ENCODE data around the gene THADA.

THADA gene

DNA sequence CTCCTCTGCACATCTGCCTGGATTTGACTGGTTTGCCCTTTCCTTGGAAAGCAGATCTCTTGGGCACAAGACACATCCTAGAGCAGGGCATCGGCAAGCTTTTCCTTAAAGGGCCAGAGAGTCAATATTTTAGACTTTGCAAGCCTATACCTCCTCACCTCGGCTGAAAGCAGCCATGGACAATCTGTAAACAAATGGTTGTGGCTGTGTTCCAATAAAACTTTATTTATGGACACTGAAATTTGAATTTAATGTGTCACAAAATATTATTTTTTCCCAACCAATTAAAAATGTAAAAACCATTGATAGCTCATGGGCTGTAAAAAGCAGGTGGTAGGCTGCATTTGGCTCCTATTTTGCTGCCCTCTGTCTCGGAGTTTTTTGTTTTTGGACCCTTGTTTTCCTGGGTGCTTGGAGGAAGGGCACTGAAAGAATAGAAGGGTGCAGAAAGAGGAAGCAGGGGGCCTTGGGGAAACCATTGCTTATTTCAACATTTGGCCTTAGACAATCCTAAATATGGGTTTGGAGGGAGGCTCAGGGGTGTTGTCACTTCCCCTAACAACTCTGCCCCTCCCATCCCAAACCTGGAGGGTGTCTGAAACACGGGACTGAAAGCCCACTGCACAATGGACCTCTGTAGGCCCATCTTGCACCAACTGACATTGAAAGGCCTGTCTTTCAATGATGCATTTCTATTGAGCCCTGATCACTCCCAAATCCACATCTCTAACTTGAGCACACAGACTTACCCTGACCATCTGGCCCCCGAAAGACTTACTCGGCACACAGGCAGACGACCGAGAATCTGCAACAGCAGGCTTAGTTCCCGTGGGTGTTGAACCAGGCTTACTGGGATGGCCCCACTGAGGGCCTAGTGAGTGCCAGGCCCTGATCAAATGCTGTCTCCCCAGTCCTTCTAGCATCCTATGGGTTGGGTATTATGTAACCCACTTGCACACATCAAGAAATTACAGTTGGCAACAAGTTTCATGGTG, 362.3 kb downstream of the THADA start:
- Histone ChIP-seq H3K27ac (ENCODE audit: low read depth in 2 of 2, low read length in 2 of 2) (no peak overlapping the region), H3K9me3 (ENCODE audit: control insufficient read depth in 2 of 2, low read length in 2 of 2) (no peaks in the 10 kb centered on the region), H3K36me3 (ENCODE audit: control insufficient read depth in 2 of 2, insufficient read depth in 2 of 2, low read length in 2 of 2) (peaks cover 0 to 6% of the 10 kb centered on the region in 2 donors), H3K27me3 (ENCODE audit: control insufficient read depth in 2 of 2, insufficient read depth in 2 of 2, low read length in 2 of 2) (no peaks in the 10 kb centered on the region), H3K4me1 (ENCODE audit: control insufficient read depth in 2 of 2, insufficient read depth in 2 of 2, low read length in 2 of 2) (peaks cover 9 to 20% of the 10 kb centered on the region in 2 donors), H3K4me3 (ENCODE audit: low read length in 2 of 2) (no peak overlapping the region), H3K9ac (ENCODE audit: low read depth in 1 of 2, low read length in 2 of 2) (no peak overlapping the region)

DNA sequence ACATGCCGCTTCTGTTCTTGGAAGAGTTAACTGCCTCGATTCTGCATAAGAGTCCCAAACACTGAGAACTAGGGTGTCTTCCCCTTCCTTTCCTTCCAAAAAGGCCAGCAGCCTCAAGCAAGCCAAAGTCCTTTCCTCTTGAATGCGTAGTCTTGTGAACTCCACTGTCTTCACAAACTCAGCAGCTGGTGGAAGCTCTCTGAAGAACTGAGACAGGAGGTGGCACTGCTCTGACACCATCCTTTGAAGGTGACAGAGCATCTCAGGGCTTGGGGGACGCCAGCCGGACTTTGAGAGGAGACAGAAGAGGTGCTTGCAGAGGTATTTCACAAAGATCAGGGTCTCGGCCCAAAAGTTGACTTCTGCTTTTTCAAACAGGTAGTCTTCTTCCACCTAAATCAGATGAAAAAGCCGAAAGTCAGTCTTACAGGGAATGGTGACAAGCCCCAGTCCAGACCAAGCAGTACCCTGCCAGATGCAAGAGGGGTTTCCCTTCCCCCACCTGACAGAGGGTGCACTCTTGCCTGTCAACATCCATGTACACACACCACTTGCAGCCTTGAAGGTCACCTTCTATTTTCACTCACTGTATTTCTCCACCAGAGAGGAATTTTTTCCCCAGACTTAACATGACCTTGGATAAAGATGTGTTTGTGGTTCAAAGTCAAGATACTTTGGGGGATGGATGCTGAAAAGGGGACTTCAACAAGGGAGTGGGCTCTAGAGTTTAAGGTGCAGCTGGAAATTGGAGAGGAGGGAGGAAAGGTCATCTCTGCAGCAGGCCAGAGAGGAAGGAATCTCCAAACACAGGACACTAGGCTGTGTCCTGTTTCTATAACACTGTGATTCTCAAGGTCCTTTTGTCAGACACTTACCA, 364.6 kb downstream of the THADA start:
- no peak overlapping the region for H3K27ac ChIP-seq (ENCODE audit: low read depth in 2 of 2, low read length in 2 of 2)
- H3K4me3 ChIP-seq (ENCODE audit: low read length in 2 of 2), result no peak overlapping the region
- peaks cover 0 to 6% of the 10 kb centered on the region in 2 donors for H3K36me3 ChIP-seq (ENCODE audit: control insufficient read depth in 2 of 2, insufficient read depth in 2 of 2, low read length in 2 of 2)
- H3K4me1 ChIP-seq (ENCODE audit: control insufficient read depth in 2 of 2, insufficient read depth in 2 of 2, low read length in 2 of 2), result peaks cover 17 to 29% of the 10 kb centered on the region in 2 donors
- H3K9me3 ChIP-seq (ENCODE audit: control insufficient read depth in 2 of 2, low read length in 2 of 2), result no peaks in the 10 kb centered on the region
- no peak overlapping the region for H3K9ac ChIP-seq (ENCODE audit: low read depth in 1 of 2, low read length in 2 of 2)
- no peaks in the 10 kb centered on the region for H3K27me3 ChIP-seq (ENCODE audit: control insufficient read depth in 2 of 2, insufficient read depth in 2 of 2, low read length in 2 of 2)

DNA sequence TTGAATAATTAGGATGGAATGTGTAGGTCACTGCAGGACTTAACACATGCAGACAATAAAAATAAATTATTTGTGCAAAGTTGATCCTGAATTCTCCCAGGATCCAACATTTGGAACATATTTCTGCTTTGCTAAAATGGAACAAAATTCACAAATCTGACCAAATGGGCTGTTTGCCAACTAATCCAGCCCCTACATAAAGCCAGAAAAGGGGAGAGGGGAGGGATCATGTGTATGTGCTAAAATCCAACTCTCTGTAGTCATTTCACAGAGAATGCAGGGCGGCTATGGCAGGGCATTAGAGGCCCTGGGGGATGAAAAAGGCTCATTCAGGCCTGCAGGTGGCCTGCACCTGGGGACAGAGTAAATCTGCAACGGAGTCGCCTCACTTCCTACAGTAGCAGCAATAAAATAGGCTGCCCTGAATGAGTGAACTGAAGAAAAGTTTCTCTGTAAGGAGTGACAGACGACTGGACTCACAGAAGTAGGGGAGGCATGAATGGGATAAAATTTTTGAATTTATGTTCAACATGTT, 365.4 kb downstream of the THADA start:
- H3K36me3 ChIP-seq (ENCODE audit: control insufficient read depth in 2 of 2, insufficient read depth in 2 of 2, low read length in 2 of 2), result peaks cover 0 to 11% of the 10 kb centered on the region in 2 donors
- H3K9ac ChIP-seq (ENCODE audit: low read depth in 1 of 2, low read length in 2 of 2), result peak overlapping the region in 1 of 2 donors; percentile 7
- H3K27ac ChIP-seq (ENCODE audit: low read depth in 2 of 2, low read length in 2 of 2), result no peak overlapping the region
- H3K27me3 ChIP-seq (ENCODE audit: control insufficient read depth in 2 of 2, insufficient read depth in 2 of 2, low read length in 2 of 2), result no peaks in the 10 kb centered on the region
- H3K4me3 ChIP-seq (ENCODE audit: low read length in 2 of 2), result no peak overlapping the region
- H3K4me1 ChIP-seq (ENCODE audit: control insufficient read depth in 2 of 2, insufficient read depth in 2 of 2, low read length in 2 of 2), result peaks cover 17 to 29% of the 10 kb centered on the region in 2 donors
- no peaks in the 10 kb centered on the region for H3K9me3 ChIP-seq (ENCODE audit: control insufficient read depth in 2 of 2, low read length in 2 of 2)

DNA sequence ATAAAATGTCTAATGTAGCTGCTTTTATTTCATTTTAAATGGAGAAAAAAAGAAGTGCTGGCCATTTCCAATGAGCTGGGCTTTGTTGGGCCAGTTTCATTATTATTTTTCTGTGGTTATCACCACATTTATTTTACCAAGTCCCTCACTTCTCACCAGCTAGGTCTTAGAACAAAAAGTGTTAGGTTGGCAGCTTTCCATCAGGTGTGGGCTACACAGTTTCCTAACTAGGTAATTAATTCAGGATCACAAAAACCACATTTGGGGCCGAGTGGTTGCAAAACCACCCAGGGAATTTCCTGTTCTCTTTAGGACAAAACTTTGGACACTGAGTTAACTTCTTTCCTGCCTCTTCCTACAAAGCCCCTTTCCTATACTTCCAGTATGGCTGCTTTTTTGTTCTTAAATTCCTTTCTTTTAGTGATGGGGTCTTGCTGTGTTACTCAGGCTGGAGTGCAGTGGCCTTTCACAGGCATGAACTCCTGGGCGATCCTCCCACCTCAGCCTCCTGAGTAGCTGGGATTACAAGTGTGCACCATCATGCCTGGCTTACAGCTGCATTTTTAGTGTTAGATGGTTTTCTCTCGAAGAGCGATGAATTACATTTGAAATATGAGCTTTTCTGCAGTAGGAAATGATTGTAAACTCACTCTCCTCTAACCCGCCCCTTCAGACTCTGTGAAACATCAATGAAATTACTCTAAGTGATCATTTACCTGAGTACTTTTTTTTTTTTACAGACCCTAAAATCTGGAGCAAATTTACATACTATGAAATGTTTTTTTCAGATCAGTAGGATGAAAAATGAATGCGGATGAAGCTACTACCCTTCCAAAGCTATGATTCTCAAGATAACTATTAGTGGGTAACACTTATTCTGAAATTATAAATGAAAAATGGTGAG, 366.8 kb downstream of the THADA start:
- Histone ChIP-seq H3K9me3 (ENCODE audit: control insufficient read depth in 2 of 2, low read length in 2 of 2) (no peaks in the 10 kb centered on the region), H3K27ac (ENCODE audit: low read depth in 2 of 2, low read length in 2 of 2) (peak overlapping the region; percentile 99 to 100), H3K36me3 (ENCODE audit: control insufficient read depth in 2 of 2, insufficient read depth in 2 of 2, low read length in 2 of 2) (peaks cover 5 to 25% of the 10 kb centered on the region in 2 donors), H3K9ac (ENCODE audit: low read depth in 1 of 2, low read length in 2 of 2) (peak overlapping the region; percentile 94 to 96), H3K27me3 (ENCODE audit: control insufficient read depth in 2 of 2, insufficient read depth in 2 of 2, low read length in 2 of 2) (no peaks in the 10 kb centered on the region), H3K4me1 (ENCODE audit: control insufficient read depth in 2 of 2, insufficient read depth in 2 of 2, low read length in 2 of 2) (peaks cover 17 to 29% of the 10 kb centered on the region in 2 donors), H3K4me3 (ENCODE audit: low read length in 2 of 2) (peak overlapping the region in 1 of 2 donors; percentile 85)

DNA sequence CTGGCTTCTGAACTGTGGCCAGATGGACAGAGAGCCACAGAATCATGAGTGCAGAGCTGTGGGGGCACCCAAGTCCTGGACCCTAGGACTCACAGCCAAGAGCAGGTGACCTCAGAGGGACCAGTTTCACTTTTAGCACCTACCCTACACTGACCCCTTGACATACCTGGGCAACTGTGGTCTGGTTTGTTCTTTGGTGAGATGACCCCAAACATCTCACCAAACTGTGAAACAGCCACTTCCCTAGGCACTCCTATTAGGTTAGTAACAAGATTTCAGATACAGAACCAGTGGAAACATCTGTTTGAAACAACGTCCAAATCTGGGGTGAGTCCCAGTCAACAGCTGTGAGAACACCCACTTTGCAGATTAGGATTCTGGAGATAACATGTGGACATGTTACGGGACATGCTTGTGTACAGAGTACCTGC, 367.5 kb downstream of the THADA start:
- no peaks in the 10 kb centered on the region for H3K27me3 ChIP-seq (ENCODE audit: control insufficient read depth in 2 of 2, insufficient read depth in 2 of 2, low read length in 2 of 2)
- H3K36me3 ChIP-seq (ENCODE audit: control insufficient read depth in 2 of 2, insufficient read depth in 2 of 2, low read length in 2 of 2), result peaks cover 12 to 31% of the 10 kb centered on the region in 2 donors
- peak overlapping the region; percentile 99 to 100 for H3K27ac ChIP-seq (ENCODE audit: low read depth in 2 of 2, low read length in 2 of 2)
- peak overlapping the region; percentile 94 to 96 for H3K9ac ChIP-seq (ENCODE audit: low read depth in 1 of 2, low read length in 2 of 2)
- H3K4me3 ChIP-seq (ENCODE audit: low read length in 2 of 2), result peak overlapping the region; percentile 84 to 85
- H3K4me1 ChIP-seq (ENCODE audit: control insufficient read depth in 2 of 2, insufficient read depth in 2 of 2, low read length in 2 of 2), result peaks cover 17 to 29% of the 10 kb centered on the region in 2 donors
- H3K9me3 ChIP-seq (ENCODE audit: control insufficient read depth in 2 of 2, low read length in 2 of 2), result no peaks in the 10 kb centered on the region

DNA sequence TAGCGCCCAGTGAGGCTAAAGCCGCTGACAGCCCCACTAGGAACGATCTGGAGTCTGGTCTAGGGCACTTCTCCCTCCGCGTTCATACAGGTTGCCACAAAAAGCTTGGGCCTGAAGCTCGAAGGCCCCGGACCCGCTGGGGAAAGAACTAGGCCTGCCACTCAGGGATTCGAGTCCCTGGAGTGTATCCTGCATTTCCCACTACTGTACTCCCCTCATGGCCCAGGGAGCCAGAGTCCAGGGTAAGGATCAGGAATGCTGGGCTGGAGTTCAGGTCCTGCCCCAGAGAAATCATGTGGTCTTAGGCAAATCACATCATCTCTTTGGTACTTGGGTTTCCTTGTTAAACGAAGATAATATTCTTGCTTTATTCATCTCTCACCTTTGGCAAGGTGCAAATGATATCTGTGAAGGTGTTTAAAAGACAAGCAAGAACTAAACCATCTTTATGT, 368.0 kb downstream of the THADA start:
- H3K9ac ChIP-seq (ENCODE audit: low read depth in 1 of 2, low read length in 2 of 2), result peak overlapping the region; percentile 94 to 96
- H3K9me3 ChIP-seq (ENCODE audit: control insufficient read depth in 2 of 2, low read length in 2 of 2), result no peaks in the 10 kb centered on the region
- H3K27ac ChIP-seq (ENCODE audit: low read depth in 2 of 2, low read length in 2 of 2), result peak overlapping the region; percentile 99 to 100
- H3K36me3 ChIP-seq (ENCODE audit: control insufficient read depth in 2 of 2, insufficient read depth in 2 of 2, low read length in 2 of 2), result peaks cover 16 to 36% of the 10 kb centered on the region in 2 donors
- no peaks in the 10 kb centered on the region for H3K27me3 ChIP-seq (ENCODE audit: control insufficient read depth in 2 of 2, insufficient read depth in 2 of 2, low read length in 2 of 2)
- peaks cover 17 to 29% of the 10 kb centered on the region in 2 donors for H3K4me1 ChIP-seq (ENCODE audit: control insufficient read depth in 2 of 2, insufficient read depth in 2 of 2, low read length in 2 of 2)
- H3K4me3 ChIP-seq (ENCODE audit: low read length in 2 of 2), result peak overlapping the region; percentile 84 to 85

DNA sequence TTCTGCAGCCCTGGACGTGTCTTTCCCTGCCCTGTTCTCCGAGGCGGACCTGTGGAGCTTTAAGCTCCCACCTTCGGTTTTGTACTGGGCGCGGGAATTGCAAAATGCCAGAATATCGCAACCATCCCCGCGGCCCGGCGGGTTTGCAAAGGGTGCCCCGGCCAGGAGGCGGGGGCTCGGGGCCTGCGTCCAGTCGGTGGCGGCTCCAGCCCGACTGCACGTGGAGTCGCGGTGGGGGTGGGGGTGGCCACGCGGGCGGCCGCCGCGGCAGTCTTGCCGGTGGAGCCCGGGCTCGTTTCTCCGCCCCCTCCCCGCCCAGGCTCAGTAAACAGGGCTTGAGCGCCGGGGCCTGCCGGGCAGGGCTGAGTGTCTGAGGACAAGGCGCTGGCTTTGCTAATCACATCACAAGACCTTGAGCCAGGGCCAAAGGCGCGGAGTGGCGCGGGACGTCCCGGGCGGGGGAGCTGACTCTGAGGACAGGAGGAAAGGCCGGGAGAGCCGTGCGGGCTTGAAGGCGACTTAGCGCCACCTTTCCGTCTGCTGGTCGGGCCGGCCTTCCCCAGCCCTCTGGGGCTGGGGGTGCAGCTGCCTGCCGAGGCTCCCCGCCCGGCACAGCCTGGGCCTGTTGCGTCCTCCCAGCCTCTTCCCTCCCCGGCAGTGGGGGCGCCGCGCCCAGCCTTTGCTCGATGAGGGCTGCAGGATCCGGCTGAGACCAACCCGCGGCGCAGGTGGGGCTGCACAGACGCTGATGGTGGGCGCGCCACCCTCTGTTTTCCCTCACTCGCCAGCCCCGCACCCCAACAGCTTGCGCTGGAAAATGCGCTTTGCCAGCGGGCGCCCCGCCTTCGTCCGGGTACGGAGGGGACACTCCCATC, 368.6 kb downstream of the THADA start:
- Histone ChIP-seq H3K4me1 (ENCODE audit: control insufficient read depth in 2 of 2, insufficient read depth in 2 of 2, low read length in 2 of 2) (peaks cover 17 to 29% of the 10 kb centered on the region in 2 donors), H3K36me3 (ENCODE audit: control insufficient read depth in 2 of 2, insufficient read depth in 2 of 2, low read length in 2 of 2) (peaks cover 23 to 42% of the 10 kb centered on the region in 2 donors), H3K9ac (ENCODE audit: low read depth in 1 of 2, low read length in 2 of 2) (peak overlapping the region; percentile 94 to 96), H3K4me3 (ENCODE audit: low read length in 2 of 2) (peak overlapping the region; percentile 84 to 85), H3K27ac (ENCODE audit: low read depth in 2 of 2, low read length in 2 of 2) (peak overlapping the region; percentile 99 to 100), H3K9me3 (ENCODE audit: control insufficient read depth in 2 of 2, low read length in 2 of 2) (no peaks in the 10 kb centered on the region), H3K27me3 (ENCODE audit: control insufficient read depth in 2 of 2, insufficient read depth in 2 of 2, low read length in 2 of 2) (no peaks in the 10 kb centered on the region)

DNA sequence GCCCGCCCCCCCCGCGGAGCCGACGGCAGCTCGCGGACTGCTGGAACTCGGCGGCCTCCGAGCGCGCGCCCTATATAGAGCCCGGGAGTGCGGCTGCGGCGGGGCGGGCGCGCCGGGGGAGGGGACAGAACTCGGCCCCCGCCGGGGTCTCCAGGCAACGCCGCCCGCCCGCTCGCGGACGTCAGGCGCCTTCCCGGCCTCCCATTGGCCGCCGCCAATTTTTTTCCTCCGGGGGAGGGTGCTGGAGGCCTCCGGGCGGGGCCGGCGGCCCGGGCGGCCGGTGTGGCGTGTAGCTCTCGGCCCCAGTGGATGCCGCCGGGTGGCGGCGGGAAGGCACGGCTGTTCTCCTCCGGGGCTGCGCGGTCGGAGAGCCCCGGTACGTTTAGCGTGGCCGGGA, 369.3 kb downstream of the THADA start, which contains the start of gene ZFP36L2:
TSS of gene ZFP36L2 (minus strand) at position 49 of the 397 bp plus-strand sequence. CDS start 291 bp downstream, outside the sequence.
- H3K9ac ChIP-seq (ENCODE audit: low read depth in 1 of 2, low read length in 2 of 2), result peak within 1 kb of the TSS; percentile 95 to 99

More for the DNA sequence above, 369.3 kb downstream of the THADA start, which contains the start of gene ZFP36L2:
- Histone ChIP-seq H3K4me3 (ENCODE audit: low read length in 2 of 2) (peak within 1 kb of the TSS; percentile 95 to 99), H3K9me3 (ENCODE audit: control insufficient read depth in 2 of 2, low read length in 2 of 2) (no peaks in the 10 kb centered on the region), H3K27ac (ENCODE audit: low read depth in 2 of 2, low read length in 2 of 2) (peak within 1 kb of the TSS; percentile 99 to 100), H3K4me1 (ENCODE audit: control insufficient read depth in 2 of 2, insufficient read depth in 2 of 2, low read length in 2 of 2) (peaks cover 17 to 35% of the 10 kb centered on the region in 2 donors), H3K27me3 (ENCODE audit: control insufficient read depth in 2 of 2, insufficient read depth in 2 of 2, low read length in 2 of 2) (no peaks in the 10 kb centered on the region), H3K36me3 (ENCODE audit: control insufficient read depth in 2 of 2, insufficient read depth in 2 of 2, low read length in 2 of 2) (peaks cover 23 to 40% of the 10 kb centered on the region in 2 donors)
